Left forelimb (tissue), 1 donor: ENCODE data around the gene IGFBP4.

Source experiments
- DNase-seq: peaks from one replicate; pipeline ENCODE4 v3.0.0-alpha.2; 2018; ENCODE audit warnings: low spot score

Gene IGFBP4

GRCh38 chr17:40471846-40472732 lies 28.8 kb downstream of the IGFBP4 start:
- DNase-seq, result no peak

- DNase-seq, result no peak
Observed at GRCh38 chr17:40472733-40473452, 29.6 kb downstream of the IGFBP4 start.

DNA sequence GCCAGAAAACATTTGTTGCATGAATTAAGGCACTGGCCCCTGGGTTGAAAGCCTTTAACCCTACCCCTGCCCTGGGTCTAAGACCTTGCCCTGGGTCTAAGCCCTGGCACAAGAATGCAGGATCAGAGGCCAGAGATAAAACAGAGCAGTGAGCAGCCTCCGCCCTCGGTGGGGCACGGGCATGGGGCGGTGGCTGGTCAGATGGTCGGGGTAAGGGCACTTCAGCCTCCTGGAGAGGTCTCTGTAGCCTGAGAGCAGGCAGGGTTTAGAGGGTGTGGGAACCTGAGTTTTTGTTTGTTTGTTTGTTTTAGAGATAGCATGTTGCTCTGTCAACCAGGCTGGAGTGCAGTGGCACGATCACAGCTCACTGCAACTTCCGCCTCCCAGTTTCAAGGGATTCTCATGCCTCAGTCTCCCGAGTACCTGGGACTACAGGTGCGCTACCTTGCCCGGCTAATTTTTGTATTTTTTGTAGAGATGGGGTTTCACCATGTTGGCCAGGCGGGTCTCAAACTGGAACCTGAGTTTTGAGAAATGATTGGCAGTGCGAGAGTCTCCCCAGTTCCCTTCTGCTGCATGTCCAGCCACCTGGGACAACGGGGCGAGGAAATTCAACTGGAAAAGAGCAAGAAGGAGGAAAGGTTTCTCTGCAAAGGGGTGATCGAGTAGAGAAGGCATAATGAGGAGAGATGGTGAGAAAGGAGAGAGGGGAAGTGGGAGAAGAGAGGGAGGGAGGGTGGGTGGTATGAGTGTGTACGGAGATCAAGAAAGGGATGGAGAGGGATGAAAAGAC lies 30.5 kb downstream of the IGFBP4 start:
- no peak for DNase-seq

DNA sequence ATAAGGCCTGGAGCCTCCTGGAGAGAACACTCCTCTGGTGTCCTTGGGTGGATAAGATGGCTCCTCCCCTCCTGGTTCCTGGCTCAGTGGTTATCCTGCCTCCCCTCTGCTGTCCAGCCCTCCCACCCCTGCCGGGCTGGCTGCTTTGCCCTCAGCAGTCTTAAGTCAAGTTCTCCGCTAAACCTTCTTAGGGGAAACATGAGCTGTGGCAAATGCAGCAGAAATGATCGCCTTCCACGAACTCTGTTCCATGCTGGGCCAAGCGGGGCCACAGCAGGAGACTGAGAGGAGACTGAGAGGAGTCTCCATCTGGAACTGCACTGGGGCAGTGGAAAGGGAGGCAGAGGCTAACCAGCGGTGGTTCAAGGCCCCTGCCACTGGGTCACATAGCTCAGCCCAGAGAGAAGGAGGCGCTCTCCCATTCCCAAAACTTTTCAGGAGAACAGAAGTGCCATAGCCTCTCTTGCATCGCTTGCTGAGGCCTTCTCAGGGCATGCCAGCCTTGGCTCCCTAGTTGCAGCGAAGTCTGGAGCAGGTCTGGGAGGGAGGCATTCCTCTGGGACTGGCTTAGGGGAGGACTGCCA lies 31.3 kb downstream of the IGFBP4 start:
- DNase-seq, result no peak

- DNase-seq, result no peak
Observed at GRCh38 chr17:40475234-40475908, 32.1 kb downstream of the IGFBP4 start.

GRCh38 chr17:40477796-40478195 lies 34.5 kb downstream of the IGFBP4 start:
- no peak for DNase-seq

- no peak for DNase-seq
Observed at GRCh38 chr17:40478486-40478885, 35.2 kb downstream of the IGFBP4 start.

- DNase-seq, result no peak
Observed at GRCh38 chr17:40479754-40480480, 36.7 kb downstream of the IGFBP4 start.

DNA sequence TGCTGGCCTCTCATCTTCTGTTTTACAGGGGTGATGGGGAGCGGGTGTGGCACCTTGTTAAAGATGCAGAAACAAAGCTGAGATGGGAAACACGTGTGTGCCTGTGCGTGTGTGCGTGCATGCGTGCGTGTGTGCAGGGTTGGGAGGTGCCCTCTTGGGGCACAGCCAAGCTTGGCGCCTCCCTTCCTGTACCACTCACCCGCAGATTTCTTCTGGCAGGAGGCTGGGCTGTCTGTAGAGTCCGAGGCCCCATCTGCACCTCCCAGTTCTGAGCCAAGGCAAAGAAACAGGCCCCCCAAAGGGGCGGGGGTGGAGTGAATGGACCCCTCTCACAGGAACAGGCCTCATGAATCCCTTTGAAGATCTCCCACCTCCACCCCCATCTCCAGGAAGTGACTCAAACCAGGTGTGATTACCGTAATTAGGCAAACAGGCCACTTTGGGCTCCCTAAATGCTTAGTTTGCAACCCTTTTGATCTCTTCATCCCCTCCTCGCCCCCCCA lies 37.3 kb downstream of the IGFBP4 start:
- DNase-seq, result no peak

- no peak for DNase-seq
Observed at GRCh38 chr17:40481106-40481505, 37.9 kb downstream of the IGFBP4 start.

GRCh38 chr17:40482722-40483121 lies 39.5 kb downstream of the IGFBP4 start:
- DNase-seq, result no peak

DNA sequence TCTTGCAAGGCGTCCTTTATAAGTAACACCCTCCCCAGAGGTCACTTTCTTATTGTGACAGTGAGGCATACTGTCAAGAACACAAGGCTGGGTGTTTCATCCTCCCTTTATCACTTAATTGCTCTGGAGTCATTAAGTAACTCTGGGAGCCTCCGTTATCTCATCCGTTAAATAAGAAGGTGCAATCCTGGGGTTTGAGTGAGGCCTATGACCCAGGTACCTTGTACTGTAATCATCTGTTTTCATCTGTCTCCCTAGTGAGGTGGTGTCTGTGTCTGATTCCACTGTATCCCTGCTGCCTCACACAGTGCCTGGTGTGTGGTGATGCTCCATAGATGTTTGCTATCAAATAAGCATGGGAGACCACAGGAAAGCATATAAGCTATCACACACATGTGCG lies 40.4 kb downstream of the IGFBP4 start:
- DNase-seq, result no peak

DNA sequence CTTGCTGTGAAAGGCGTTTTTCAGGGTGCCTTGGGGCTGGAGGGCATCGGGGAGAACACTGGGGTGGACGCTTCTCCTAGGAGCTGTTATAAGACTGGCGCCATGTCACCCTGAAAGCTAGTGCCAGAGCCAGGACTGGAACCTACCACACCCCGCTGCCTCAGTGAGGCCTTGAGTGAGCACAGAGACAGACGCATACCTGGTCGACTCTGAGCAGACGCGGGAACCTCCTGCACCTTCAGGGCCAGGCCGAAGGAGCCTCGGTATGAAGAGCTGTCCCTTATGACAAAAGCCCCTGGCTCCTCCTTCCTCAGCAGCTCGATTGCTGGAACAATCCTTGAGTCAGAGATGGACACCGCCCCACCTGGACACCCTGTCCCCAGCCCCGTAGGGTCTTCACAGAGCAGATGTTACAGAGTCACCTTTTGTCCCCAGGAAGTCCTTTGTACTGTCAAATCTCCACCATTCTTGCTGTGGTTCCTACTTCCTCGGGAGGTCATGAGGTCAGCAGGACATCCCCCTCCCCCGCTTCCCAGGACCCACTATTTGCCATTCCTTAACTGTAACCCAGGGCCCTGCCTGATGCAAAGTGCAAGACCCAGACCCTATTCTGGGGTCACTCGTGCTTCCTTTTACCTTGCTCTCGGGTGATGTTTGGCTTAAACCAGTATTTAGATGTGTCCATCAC lies 41.2 kb downstream of the IGFBP4 start:
- DNase-seq, result no peak

GRCh38 chr17:40484973-40485530 lies 41.8 kb downstream of the IGFBP4 start:
- no peak for DNase-seq

GRCh38 chr17:40485851-40486521 lies 42.7 kb downstream of the IGFBP4 start:
- no peak for DNase-seq

- DNase-seq, result no peak
Observed at GRCh38 chr17:40486522-40487370, 43.5 kb downstream of the IGFBP4 start.

DNA sequence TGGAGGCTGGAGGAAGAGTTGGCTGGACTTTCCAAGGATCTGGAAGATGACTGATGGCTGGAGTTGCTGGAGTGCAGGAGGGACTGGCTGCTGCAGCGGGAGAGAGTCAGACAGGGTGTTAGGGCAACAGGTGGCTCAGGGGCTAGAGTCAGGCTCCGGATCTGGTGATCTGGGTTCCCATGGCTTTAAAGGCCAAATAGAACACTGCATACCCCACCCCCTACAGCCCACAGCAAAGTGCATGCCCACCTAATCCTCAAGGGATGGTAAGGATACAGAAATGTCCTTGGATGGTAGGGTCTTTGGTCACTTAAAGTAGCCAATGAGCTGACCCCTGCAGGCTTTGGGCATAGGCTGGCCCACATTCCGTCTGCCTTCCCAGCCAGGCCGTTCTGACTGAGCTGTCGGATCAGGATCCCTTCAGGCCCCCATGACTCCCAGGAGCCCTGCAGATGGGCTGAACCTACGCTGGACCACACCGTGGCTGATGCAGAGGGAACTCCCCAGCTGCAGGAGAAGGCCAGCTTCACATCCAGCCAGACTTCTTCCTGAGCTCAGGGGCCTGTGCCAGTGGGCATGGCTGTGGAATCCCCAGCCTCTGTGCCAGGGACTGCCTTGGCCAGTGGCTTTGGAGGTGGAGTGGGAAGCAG lies 44.2 kb downstream of the IGFBP4 start:
- DNase-seq, result no peak
